ENCODE data around the gene HMG20A.
"Not testable (repeated sequence)": the region's sequence is repeated elsewhere in the genome, so short reads cannot be mapped to it uniquely, and the experiment has no call there.

Gene HMG20A

DNA sequence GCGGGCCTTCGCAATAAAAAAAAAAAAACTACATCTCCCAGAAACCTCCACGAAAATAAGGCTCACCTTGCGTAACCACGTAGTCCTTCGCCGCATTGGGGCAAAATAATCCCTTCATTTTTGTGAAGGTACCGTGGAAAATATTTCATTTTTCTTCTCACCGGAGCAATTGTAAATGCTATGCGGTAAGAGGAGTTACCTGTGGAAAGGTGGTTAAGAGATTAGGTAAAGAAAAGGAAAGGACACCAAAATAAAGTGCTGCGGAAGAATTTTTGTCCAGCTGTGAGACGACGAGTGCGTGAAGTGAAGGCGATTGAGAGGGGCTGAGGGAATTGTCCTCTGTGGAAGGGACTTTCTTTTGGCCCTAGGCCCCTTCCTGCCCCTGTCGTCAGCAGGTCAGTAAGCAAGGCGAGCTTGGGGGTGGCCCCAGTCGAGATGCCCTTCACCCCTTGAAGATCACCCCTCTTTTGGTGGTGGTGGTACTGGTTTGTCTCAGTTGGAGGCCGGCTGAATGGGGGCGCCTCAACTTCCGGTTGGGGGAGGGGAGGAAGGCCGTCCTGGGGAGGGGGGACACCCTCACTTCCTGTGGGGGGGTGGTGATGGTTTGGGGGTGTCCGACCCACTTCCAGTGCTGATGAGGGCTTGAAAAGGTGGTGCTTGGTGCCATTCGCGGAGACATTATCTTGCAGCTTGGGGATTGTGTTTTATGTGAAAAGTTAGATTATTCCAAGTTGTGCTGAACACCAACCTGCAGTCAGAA lies at the start of gene HMG20A:
Gene HMG20A, plus strand, starts transcription at position 279 of the 760 bp plus-strand sequence. CDS start 37,520 bp downstream, outside the sequence.
- peak; percentile 83 for DNase-seq

DNA sequence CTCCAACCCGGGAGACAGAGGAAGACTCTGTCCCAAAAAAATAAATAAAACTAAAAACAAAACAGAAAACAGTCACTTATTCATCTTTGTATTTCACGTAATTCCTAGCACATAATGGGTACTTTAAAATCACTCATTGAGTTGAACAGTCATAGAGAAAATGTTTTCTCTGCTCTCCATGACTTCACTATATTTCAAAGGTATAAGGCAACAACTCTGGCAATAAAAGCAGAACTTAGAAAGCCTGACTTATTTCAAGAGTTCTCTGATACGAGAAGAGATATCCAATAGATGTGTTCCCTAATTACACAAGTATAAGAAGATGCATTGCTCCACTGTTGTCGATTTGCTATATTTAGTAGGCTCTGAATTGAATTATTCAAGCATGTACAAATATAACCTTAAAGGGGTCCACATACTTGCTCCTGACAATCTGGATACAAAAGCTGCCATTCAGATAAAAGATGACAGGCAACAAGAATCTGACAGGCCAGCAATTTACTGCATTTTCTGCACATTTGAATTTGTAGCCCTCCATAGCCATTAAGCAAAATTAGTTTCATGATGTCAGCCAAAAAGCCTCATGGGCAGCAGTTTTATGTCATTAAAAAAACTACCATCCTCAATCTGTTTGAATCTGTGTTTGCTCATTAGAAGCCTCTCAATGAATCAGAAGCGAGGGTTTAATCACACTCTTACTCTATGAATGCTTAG lies 48.7 kb upstream of the HMG20A start:
- DNase-seq, result no peak

DNA sequence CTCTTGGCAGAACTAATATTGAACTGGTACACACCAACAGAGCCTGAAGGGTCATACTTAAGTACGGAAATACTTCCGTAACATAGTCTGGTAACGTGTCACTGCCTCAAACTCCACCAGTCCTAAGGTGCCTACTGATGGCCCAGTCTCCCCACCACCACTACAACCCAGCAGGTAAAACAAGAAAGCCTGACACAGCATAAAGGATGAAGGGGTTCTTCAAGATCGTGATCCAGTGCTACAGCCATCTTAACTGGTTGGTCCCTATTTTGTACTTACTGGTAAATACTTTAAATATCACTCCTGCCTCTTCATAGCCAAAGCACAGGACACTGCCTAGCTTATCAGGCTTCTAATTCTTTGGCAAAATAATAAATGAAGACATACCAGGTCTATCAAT lies 47.2 kb upstream of the HMG20A start:
- DNase-seq, result no peak

DNA sequence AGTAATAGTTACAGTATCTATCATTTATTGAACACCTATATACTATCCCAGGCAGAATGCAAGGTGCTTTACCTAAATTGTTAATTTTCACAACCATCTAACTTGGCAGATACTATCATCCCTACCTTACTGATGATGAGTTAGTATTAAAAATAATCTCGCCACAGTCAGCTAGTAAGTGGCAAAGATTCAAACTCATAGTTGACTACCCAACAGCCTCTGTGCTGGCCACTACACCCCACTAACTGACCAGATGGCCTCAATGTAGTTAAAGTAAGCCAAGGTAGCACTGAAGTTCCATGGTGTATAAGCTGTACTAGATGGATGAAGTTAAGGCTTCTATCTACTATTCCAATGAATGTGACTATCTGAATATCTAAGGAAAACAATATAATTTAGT lies 45.6 kb upstream of the HMG20A start:
- no peak for DNase-seq

DNA sequence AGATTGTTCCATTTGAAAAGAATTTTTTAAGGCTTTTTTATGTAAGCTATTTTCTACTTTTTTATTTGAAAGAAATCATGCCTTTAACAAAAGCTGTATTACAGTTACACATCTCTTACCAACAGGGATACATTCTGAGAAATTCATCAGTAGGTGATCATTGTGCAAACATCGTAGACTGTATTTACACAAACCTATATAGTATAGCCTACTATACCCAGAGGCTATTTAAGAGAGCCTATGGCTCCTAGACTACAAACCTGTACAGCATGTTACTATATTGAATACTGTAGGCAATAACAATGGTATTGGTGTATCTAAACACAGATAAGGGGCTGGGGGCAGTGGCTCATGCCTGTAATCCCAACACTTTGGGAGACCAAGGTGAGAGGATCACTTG lies 43.9 kb upstream of the HMG20A start:
- no peak for DNase-seq

DNA sequence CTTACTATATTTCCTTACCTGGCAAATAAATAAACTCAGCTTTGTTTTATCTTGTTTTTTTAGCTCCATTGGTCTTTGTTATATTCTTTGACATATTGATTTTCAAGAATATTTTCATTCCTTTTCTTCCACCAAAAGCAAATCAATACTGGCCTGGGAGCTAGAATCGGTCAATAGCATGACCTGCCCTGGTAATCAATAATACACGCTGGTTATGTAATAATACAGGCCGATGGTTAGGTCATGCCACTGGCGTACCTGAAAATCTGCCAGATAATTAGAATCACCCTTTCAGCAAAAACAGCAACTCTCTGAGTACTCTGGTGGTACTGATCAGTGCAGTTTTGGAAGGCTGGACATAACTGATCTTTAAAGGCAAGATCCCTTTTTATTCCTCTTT lies 40.7 kb upstream of the HMG20A start:
- DNase-seq, result no peak

DNA sequence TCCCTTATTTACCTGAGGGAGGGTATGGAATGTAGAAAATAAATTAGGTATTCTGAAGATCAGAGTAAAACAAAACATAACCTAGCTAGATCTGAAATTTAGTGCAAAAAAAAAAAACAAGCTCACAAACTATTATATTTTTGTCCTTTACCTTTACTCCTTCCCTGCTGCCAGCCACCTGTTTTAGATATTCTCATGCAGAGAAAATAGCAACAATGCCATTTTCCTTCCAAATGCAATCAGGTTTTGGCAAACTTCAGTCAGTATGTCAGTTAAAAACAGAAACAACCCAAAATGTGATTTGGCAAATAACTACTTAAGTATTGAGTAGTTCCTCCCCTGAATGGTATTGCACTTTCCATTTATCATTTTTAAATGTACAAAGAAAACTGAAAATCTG lies 36.6 kb upstream of the HMG20A start:
- no peak for DNase-seq

DNA sequence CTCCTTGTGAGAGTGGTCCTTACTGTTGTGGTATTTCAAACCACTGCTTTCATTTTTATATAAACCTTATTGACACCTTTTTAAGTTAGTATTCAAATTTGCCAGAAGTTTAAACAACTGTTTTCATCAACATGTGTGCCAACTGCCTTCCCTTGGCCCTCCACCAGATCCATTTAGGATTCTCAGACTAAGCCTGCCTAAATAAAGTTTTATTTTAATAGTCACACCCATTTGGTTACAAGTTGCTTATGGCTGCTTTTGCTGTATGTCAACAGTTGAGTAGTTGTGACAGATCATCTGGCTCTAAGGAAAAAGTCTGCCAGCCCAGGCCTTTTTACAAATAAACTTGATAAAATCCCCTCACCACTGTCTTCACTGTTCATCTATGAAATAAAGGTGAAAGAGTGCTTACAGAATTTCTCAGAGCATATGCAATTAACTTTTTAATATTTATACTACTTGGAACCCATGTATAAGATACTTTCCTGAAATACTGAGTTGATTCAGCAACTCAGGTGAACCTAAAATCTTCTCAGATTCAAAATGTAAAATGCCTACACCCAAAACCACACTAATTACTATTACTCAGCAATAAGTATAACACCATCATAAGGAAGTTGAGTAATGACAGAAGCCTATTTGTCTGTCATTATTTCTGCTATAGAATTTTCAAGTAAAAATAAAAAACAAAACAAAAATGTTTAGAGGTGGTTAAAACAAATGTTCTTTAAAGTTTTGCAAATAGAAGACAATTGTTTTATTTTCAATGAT lies 35.9 kb upstream of the HMG20A start:
- no peak for DNase-seq

DNA sequence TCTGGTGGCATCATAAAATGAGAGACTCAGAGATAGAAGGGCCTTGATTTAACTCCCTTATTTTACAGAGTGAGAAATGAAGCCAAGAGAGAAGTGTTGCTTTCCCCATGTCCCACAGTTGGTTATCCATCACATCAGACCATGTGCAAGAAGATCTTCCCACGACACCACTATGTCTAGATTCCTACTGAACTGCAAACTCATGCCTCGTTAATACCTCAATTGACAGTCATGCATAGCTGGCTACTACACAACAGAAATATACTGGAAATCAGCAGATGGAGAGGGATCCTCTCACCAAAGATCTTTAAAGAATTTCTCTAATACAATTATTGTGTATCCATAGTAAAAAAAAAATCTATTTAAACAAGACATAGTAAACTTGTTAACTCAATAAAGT lies 34.1 kb upstream of the HMG20A start:
- no peak for DNase-seq

DNA sequence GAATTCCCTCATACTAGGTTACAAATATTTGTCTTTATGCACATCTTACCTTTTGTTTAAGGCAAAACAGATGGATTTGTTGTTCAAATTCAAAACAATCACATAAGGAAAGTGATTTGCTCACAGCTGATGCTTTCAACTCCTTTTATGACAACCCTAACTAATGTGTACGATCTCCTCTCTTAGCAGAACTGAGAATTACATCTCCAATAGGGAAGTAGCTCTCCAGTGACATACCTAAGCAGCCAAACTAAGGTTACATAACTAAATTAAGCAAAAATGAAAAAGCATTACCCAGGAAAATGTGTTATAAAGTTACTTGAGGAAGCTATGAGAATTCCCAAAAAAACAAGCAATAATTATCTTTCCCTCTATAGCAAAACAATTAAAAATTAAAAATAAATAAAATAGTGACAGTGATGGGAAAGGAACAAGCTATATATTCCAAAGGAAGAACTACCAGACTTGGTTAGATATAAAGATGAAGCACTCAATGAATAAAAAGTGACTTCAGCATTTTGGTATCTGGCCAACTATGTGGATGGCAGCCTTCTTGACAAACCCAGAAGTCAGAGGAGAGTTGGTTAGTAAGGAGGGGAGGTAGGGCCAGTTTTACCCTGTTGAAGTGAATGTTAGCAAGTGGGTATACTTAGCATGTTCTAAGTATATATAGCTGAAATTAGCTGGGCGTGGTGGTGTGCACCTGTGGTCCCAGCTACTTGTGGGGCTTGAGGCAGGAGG lies 33.2 kb upstream of the HMG20A start:
- no peak for DNase-seq

DNA sequence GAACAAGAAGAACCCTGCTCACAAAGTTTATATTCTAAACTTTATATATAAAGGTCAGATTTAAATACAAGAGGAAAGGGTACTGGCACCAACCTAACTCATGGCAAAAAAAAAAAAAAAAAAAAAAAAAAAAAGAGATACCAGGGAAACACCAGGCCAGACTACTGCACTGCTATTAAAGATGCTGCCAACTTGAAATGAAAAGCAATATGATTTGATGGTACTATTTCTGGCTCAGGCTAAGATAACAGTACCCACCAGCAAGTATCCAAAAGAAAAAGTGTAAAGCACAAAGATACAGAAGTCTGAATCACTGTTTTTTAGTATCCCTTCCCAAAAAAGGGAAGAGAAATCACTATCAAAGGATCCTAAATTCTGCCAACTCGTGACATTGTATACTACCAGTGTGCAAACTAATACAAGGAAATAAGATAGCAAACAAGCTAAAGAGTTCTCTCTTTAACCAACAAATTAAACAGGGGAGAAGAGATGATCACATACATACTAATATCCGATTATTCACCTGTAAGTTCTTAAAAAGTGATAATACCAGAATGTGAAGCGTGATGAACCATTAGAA lies 29.2 kb upstream of the HMG20A start:
- no peak for DNase-seq

DNA sequence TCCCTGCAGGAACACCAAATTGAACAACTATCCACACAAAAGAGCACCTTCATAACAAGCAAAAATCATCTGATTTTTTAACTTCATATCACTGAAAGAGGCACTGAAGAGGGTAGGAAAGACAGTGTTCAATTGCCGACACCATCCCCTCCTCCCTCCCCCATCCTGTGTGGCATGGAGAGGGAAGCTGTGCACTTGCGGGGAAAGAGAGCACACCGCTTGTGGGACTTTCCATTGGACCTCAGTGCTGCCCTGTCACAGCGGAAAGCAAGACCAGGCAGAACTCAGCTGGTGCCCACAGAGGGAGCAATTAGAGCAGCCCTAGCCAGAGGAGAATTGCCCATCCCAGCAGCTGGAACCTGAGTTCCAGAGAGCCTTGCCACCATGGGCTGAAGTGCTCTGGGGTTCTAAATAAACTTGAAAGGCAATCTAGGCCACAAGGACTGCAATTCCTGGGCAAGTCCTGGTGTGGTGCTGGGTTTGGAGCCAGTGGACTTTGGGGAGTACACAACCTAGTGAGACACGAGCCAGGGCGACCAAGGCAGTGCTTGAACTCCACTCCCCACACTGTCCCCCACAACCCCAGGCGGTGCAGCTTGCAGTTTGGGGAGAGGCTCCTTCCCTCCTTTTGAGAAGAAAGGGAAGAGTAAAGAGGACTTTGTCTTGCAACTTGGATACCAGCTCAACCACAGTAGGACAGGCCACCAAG lies 27.8 kb upstream of the HMG20A start:
- no peak for DNase-seq

DNA sequence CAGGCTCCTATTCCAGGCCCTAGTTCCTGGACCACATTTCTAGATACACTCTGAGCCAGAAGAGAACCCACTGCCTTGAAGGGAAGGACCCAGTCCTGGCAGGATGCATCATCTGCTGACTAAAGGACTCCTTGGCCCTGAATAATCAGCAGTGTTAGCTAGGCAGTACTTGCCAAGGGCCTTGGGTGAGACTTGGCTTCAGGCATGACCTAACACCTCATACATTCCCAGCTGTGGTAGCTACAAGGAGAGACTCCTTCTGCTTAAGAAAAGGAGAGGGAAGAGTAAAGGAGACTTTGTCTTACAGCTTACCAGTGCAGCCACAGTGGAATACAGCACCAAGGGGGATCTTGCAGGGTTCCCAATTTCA lies 27.2 kb upstream of the HMG20A start:
- no peak for DNase-seq

DNA sequence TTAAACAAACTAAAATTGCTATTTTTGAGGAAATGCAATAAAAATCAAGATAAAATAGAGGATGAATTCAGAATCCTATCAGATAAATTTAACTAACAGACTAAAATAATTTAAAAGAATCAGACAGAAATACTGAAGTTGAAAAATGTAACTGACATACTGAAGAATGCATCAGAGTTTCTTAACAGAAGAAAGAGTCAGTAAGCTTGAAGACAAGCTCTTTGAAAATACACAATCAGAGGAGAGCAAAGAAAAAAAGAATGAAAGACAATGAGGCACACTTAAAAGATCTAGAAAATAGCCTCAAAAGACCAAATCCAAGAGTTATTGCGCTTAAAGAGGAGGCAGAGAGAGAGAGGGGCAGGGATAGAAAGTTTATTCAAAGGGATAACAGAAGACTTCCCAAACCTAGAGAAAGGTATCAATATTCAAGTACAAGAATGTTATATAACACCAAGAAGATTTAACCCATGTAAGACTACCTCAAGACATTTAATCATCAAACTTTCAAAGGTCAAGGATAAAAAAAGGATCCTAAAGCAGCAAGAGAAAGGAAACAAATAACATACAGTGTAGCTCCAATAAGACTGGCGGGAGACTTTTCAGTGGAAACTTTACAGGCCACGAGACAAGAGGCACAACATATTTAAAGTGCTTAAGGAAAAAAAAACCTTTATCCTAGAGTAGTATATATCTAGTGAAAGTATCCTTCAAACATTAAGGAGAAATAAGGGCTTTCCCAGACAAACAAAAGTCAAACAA lies 25.5 kb upstream of the HMG20A start:
- no peak for DNase-seq

DNA sequence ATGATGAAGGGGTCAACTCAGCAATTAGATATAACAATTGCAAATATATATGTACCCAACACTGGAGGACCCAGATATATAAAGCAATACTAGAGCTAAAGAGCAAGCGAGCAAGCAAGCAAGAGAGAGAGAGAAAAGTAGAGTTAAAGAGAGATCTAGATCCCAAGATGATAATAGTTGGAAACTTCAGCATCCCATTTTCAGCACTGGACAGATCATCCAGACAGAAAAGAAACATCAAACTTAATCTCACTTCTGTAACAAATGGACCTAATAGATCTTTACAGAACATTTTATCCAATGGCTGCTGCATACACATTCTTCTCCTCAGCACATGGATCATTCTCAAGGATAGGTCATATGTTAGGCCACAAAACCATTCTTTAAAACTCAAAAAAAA lies 24.0 kb upstream of the HMG20A start:
- no peak for DNase-seq

DNA sequence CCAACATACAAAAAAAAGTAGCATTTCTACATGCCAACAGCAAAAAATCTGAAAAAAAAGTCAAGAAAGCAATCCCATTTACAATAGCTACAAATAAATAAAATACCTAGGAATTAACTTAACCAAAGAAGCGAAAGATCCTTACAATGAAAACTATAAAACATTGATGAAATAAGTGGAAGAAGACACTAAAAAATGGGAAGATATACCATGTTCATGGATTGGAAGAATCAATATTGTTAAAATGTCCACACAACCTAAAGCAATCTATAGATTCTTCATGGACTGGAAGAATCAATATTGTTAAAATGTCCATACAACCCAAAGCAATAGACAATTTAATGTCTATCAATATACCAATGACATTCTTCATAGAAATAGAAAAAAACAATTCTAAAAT lies 21.8 kb upstream of the HMG20A start:
- no peak for DNase-seq

DNA sequence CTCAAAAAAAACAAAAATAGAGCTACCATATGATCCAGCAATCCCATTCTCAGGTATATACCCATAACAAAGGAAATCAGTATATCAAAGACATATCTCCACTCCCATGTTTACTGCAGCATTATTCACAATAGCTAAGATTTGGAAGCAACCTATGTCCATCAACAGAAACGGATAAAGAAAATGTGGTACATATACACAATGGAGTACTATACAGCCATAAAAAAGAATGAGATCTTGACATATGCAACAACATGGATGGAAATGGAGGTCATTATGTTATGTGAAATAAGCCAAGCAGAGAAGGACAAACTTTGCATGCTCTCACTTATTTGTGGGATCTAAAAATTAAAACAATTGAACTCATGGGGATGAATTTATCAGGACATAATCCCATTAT lies 20.4 kb upstream of the HMG20A start:
- no peak for DNase-seq

DNA sequence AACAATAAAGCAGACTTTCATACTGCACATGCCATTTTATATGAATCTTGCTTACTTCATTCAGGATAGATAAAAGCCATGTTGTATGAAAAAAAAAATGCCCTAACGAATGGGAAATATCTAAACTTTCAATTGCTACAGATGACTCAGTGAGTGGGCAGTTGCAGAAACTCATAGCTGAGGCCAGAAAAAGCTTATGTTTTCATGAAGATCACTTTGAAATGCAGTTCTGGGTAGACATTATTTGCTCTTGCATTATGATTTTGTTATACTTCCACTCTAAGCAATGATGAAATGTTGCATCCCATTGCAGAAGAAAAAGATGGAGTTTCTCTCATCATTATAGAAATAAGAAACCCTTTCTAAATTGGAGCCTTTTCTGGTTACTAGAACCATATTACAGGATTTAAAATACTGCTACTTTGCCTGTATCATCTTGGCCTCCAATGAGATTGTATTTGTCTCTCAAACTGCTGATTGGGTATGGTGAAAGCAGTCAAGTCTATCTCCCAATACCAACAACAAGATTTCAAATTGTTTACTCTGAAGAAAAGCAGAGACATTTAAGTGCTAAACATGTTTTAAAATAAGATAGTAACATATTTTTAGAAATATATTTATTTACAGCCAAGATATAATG lies 17.8 kb upstream of the HMG20A start:
- no peak for DNase-seq

DNA sequence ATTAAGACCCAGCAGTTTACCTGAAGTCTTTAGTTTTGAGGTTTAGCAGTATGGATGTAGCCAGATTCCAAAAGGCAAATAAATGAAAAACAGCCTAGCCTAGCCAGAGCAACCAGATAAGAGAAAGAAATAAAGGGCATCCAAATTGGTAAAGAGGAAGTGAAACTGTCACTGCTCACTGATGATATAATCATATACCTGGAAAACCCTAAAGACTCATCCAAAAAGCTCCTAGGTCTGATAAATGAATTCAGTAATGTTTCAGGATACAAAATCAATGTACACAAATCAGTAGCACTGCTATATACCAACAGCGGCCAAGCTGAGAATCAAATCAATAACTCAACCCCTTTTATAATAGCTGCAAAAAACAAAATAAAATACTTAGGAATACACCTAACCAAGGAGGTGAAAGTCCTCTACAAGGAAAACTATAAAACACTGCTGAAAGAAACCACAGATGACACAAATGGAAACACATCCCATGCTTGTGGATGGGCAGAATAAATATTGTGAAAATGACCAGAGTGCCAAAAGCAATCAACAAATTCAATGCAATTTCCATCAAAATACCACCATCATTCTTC lies 14.4 kb upstream of the HMG20A start:
- DNase-seq, result not testable (repeated sequence)

DNA sequence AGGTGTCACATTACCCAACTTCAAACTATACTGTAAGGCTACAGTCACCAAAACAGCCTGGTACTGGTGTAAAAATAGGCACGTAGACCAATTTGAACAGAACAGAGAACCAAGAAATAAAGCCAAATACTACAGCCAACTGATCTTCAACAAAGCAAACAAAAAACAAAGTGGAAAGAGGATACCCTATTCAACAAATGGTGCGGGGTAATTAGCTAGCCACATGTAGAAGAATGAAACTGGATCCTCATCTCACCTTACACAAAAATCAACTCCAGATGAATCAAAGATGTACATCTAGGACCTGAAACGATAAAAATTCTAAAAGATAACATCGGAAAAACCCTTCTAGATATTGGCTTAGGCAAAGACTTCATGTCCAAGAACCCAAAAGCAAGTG lies 13.8 kb upstream of the HMG20A start:
- no peak for DNase-seq

Measured in DMS 273 treated with DMSO at 0.1 percent for 48 hours (cell line).